Thyroid gland (tissue), 4 donors: ENCODE measurements around the gene KRTAP9-3.

Experiments
- CTCF ChIP-seq, 6 experiments: fragments of 200-600 bp in 3 of 6; fragments of 450-650 bp in 3 of 6; sonication (generic) in 3 of 6; IDR thresholded peaks; one replicate each; pipeline ENCODE4 v1.5.1; 2016 to 2019; ENCODE audit warnings: antibody characterized with exemption in 6 of 6, mild to moderate bottlenecking in 2 of 6, inconsistent platforms in 1 of 6, moderate library complexity in 1 of 6
- POLR2A ChIP-seq, 2 donors: fragments of 450-650 bp; IDR thresholded peaks; one replicate each; pipeline ENCODE4 v1.6.1; 2017; ENCODE audit warnings: antibody characterized with exemption in 2 of 2, mild to moderate bottlenecking in 2 of 2, moderate library complexity in 1 of 2

- no peak for TF ChIP-seq CTCF (IDR thresholded peaks at IDR 0.05)
- no peak for TF ChIP-seq POLR2A (IDR thresholded peaks at IDR 0.05)
Measured at GRCh38 chr17:41184480-41184961, 47.7 kb upstream of the KRTAP9-3 start, which contains the start of gene KRTAP4-1.
